HepG2 (cell line): ENCODE results near the gene KMT2A. TPM values are rescaled to one million over a fixed set of nuclear protein-coding genes. Genes with fewer than 3 reads are reported as not detected.

ENCODE experiments used
- FOXK2 ChIP-seq: fragments of 450-650 bp; IDR thresholded peaks from 2 replicates; pipeline ENCODE4 v1.6.1; 2016
- HDAC6 ChIP-seq: fragments of 200-600 bp; sonication (generic); IDR thresholded peaks from 2 replicates; pipeline ENCODE4 v1.7.0; 2017; ENCODE audit warnings: mild to moderate bottlenecking, antibody characterized with exemption, low read length, low read depth
- MXI1 ChIP-seq: IDR thresholded peaks from 3 replicates; pipeline ENCODE4 v1.6.1; 2012; ENCODE audit warnings: low read depth, low read length, inconsistent platforms, borderline replicate concordance
- PRDM4 ChIP-seq: sonication (generic); formaldehyde crosslinking; IDR thresholded peaks from 2 replicates; pipeline ENCODE4 v1.9.0; 2021; ENCODE audit warnings: missing genetic modification reagents, borderline replicate concordance
- ZNF335 ChIP-seq: sonication (generic); formaldehyde crosslinking; IDR thresholded peaks from 2 replicates; pipeline ENCODE4 v1.4.0; 2020; ENCODE audit warnings: missing genetic modification reagents
- ZNF407 ChIP-seq: sonication (generic); formaldehyde crosslinking; IDR thresholded peaks from one replicate; pipeline ENCODE4 v1.5.1; 2020; ENCODE audit warnings: mild to moderate bottlenecking, missing genetic modification reagents; ENCODE audit errors: not compliant biosample characterization
- ZNF451 ChIP-seq: sonication (generic); formaldehyde crosslinking; IDR thresholded peaks from 2 replicates; pipeline ENCODE4 v1.5.0; 2020; ENCODE audit warnings: mild to moderate bottlenecking, missing genetic modification reagents
- ZNF644 ChIP-seq: IDR thresholded peaks from 2 replicates; pipeline ENCODE4 v1.6.1; 2016; ENCODE audit warnings: low read depth
- polyA plus RNA-seq, 8 experiments: library from polyadenylated mRNA; depleted of rRNA in 3 of 8; stranded (reverse) in 7 of 8; unstranded in 1 of 8; fragments of >200 nt; fragmentation: Illumina TruSeq in 4 of 8; extraction: Trizol in 4 of 8; gene quantifications; 2 replicates each; pipeline versions ENCODE4 v1.2.1 to v1.2.3, GENCODE V29; 2011 to 2016; ENCODE audit warnings: low read depth in 4 of 8, missing spikeins in 1 of 8, mixed read lengths in 1 of 8; ENCODE audit not compliant: insufficient read depth in 1 of 8
- total RNA-seq, 5 experiments: library from RNA; depleted of rRNA; stranded (reverse); fragments of >200 nt; fragmentation: Illumina TruSeq; extraction: Trizol; gene quantifications; 2 replicates each; pipeline ENCODE4 v1.2.3, GENCODE V29; 2016; ENCODE audit warnings: low read depth in 1 of 5
- TF ChIP-seq, protein P1 (sequence below): sonication (generic); formaldehyde crosslinking; IDR thresholded peaks from 2 replicates; pipeline ENCODE4 v1.4.0; 2020; ENCODE audit warnings: low read depth, missing genetic modification reagents
- TF ChIP-seq, protein P2 (sequence below): IDR thresholded peaks from 2 replicates; pipeline ENCODE4 v1.6.1; 2016; ENCODE audit warnings: missing compliant biosample characterization, missing genetic modification reagents, borderline replicate concordance
- TF ChIP-seq, protein P3 (sequence below): sonication (generic); formaldehyde crosslinking; IDR thresholded peaks from 2 replicates; pipeline ENCODE4 v1.8.0; 2022; ENCODE audit warnings: missing genetic modification reagents, mild to moderate bottlenecking, borderline replicate concordance

KMT2A gene
- total and polyA plus RNA-seq, 2 of the 13 experiments (the other 11 are each of a cell fraction or from before 2014, with no cell fraction given), result 12.4 to 20.0 TPM

GRCh38 chr11:118435893-118436624, at the start of gene KMT2A (continued):
- TF ChIP-seq, protein P1, sequence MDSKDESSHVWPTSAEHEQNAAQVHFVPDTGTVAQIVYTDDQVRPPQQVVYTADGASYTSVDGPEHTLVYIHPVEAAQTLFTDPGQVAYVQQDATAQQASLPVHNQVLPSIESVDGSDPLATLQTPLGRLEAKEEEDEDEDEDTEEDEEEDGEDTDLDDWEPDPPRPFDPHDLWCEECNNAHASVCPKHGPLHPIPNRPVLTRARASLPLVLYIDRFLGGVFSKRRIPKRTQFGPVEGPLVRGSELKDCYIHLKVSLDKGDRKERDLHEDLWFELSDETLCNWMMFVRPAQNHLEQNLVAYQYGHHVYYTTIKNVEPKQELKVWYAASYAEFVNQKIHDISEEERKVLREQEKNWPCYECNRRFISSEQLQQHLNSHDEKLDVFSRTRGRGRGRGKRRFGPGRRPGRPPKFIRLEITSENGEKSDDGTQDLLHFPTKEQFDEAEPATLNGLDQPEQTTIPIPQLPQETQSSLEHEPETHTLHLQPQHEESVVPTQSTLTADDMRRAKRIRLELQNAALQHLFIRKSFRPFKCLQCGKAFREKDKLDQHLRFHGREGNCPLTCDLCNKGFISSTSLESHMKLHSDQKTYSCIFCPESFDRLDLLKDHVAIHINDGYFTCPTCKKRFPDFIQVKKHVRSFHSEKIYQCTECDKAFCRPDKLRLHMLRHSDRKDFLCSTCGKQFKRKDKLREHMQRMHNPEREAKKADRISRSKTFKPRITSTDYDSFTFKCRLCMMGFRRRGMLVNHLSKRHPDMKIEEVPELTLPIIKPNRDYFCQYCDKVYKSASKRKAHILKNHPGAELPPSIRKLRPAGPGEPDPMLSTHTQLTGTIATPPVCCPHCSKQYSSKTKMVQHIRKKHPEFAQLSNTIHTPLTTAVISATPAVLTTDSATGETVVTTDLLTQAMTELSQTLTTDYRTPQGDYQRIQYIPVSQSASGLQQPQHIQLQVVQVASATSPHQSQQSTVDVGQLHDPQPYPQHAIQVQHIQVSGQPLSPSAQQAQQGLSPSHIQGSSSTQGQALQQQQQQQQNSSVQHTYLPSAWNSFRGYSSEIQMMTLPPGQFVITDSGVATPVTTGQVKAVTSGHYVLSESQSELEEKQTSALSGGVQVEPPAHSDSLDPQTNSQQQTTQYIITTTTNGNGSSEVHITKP (CRISPR knock-in tag), result peak; percentile 82
- TF ChIP-seq, protein P2, sequence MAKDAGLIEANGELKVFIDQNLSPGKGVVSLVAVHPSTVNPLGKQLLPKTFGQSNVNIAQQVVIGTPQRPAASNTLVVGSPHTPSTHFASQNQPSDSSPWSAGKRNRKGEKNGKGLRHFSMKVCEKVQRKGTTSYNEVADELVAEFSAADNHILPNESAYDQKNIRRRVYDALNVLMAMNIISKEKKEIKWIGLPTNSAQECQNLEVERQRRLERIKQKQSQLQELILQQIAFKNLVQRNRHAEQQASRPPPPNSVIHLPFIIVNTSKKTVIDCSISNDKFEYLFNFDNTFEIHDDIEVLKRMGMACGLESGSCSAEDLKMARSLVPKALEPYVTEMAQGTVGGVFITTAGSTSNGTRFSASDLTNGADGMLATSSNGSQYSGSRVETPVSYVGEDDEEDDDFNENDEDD (CRISPR knock-in tag), result peak; percentile 71
- TF ChIP-seq HDAC6, result no peak
- TF ChIP-seq ZNF451 (CRISPR knock-in tag), result no peak
- TF ChIP-seq, protein P3, sequence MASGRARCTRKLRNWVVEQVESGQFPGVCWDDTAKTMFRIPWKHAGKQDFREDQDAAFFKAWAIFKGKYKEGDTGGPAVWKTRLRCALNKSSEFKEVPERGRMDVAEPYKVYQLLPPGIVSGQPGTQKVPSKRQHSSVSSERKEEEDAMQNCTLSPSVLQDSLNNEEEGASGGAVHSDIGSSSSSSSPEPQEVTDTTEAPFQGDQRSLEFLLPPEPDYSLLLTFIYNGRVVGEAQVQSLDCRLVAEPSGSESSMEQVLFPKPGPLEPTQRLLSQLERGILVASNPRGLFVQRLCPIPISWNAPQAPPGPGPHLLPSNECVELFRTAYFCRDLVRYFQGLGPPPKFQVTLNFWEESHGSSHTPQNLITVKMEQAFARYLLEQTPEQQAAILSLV, result no peak
- no peak for TF ChIP-seq PRDM4 (CRISPR knock-in tag)
- TF ChIP-seq ZNF335, result peak; percentile 84; the same call in 1 of the 2 replicates
- no peak for TF ChIP-seq FOXK2
- no peak for TF ChIP-seq ZNF644 (CRISPR knock-in tag)
- peak; percentile 67; the same call in 2 of the 3 replicates for TF ChIP-seq MXI1
- no peak for TF ChIP-seq ZNF407 (CRISPR knock-in tag)
